PC-3 (cell line): ENCODE data around the gene LSG1.

Source experiments
- EZH2 ChIP-seq: fragments of 300-600 bp; sonication (generic); IDR thresholded peaks from one replicate; pipeline ENCODE4 v1.6.1; 2017; ENCODE audit warnings: antibody characterized with exemption, mild to moderate bottlenecking, low read length; ENCODE audit not compliant: unreplicated experiment
- EZH2phosphoT487 ChIP-seq: fragments of 300-600 bp; sonication (generic); IDR thresholded peaks from 2 replicates; pipeline ENCODE4 v1.6.1; 2018; ENCODE audit warnings: mild to moderate bottlenecking, antibody characterized with exemption, low read length, borderline replicate concordance
- TF ChIP-seq, protein P1 (sequence below): fragments of 300-600 bp; sonication (generic); conservative IDR thresholded peaks from 2 replicates; pipeline ENCODE4 v1.5.1; 2017; ENCODE audit warnings: antibody characterized with exemption, low read depth, mild to moderate bottlenecking, low read length

GRCh38 chr3:194598771-194599557 lies 73.0 kb downstream of the LSG1 start:
- TF ChIP-seq, protein P1, sequence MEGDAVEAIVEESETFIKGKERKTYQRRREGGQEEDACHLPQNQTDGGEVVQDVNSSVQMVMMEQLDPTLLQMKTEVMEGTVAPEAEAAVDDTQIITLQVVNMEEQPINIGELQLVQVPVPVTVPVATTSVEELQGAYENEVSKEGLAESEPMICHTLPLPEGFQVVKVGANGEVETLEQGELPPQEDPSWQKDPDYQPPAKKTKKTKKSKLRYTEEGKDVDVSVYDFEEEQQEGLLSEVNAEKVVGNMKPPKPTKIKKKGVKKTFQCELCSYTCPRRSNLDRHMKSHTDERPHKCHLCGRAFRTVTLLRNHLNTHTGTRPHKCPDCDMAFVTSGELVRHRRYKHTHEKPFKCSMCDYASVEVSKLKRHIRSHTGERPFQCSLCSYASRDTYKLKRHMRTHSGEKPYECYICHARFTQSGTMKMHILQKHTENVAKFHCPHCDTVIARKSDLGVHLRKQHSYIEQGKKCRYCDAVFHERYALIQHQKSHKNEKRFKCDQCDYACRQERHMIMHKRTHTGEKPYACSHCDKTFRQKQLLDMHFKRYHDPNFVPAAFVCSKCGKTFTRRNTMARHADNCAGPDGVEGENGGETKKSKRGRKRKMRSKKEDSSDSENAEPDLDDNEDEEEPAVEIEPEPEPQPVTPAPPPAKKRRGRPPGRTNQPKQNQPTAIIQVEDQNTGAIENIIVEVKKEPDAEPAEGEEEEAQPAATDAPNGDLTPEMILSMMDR = no peak
- TF ChIP-seq EZH2phosphoT487 = no peak
- TF ChIP-seq EZH2 = no peak
